DMS114 treated with DMSO at 0.1 percent for 48 hours (cell line): ENCODE results near the gene VSIG10L2.

Experiments
- DNase-seq: peaks from one replicate; lab custom pipeline; 2025; ENCODE audit not compliant: unreplicated experiment; lab: John Stamatoyannopoulos, UW

VSIG10L2 gene

DNA sequence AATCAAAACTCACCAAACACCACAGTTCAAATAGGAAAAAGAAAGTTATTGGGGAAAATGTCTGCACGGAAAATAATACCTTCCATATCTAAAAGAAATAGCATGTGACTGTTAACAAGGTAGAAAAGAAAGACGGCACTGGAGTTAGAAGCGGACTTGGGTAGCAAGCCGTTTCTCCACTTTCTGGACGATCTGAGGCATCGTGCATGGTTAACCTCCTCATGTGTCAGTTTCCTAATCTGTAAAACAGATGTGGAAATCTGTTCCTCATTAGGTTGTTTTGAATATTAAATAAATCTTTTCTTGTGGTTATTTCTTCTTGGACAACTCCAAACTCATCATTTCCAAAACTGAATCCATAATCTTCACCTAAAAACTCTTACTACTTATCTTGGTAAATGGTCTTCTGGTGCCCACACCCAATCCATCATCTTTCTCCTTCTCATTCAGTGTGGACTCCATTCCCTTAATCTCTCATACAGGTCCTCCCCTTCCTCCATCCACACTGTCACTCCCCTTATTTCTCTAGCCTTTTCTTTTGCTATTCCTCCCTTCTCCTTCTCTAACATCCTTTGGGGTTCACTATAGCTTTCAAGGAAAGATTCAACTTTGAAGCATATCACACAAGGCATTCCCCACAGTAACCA lies 53.5 kb downstream of the VSIG10L2 start:
- no peak for DNase-seq

DNA sequence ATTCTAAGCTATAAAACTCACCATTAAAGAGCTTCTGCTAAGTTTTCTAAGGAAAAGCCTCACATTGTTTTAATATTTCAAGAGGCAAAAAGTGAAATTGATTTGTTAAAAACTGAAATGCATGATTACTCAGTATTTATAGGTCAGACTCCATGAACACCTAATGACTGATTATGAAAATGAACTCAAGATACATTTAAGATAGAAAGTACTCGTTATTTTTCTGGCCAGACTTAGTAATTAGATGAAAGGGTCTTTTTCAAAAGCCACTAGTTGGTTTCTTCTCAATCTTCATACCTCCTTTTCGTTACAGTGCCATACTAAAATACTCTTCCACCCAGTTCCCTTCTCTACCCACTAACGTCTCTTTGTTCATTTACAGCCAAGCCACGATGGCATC lies 56.3 kb downstream of the VSIG10L2 start:
- no peak for DNase-seq
